RWPE2 (cell line): ENCODE measurements around the gene NSL1.

ENCODE experiments used
- ATAC-seq: fragments of 200-7000 bp; cut with Tn5 transposase; 3 replicates; pipeline ENCODE4 v1.9.1; 2021; ENCODE audit warnings: low read depth
- DNase-seq: peaks from one replicate; pipeline ENCODE4 v3.0.0-alpha.2; 2020; ENCODE audit warnings: low spot score
- H3K27ac ChIP-seq: fragments of 450-650 bp; 2 replicates; pipeline ENCODE4 v1.5.1; 2017; ENCODE audit warnings: mild to moderate bottlenecking; ENCODE audit not compliant: poor library complexity, severe bottlenecking
- H3K27me3 ChIP-seq: fragments of 250-450 bp; sonication (Bioruptor Pico); 2 replicates; pipeline ENCODE4 v1.5.1; 2021; ENCODE audit warnings: mild to moderate bottlenecking, moderate library complexity; ENCODE audit not compliant: insufficient read depth, poor library complexity, severe bottlenecking
- H3K36me3 ChIP-seq: fragments of 250-450 bp; sonication (Bioruptor Pico); 2 replicates; pipeline ENCODE4 v1.5.1; 2020; ENCODE audit warnings: low read depth, mild to moderate bottlenecking, moderate library complexity
- H3K4me1 ChIP-seq: fragments of 250-450 bp; sonication (Bioruptor Pico); 2 replicates; pipeline ENCODE4 v1.5.1; 2021; ENCODE audit warnings: mild to moderate bottlenecking, moderate library complexity; ENCODE audit not compliant: insufficient read depth, poor library complexity, severe bottlenecking
- H3K4me3 ChIP-seq: fragments of 250-450 bp; sonication (Bioruptor Pico); 2 replicates; pipeline ENCODE4 v1.5.1; 2021; ENCODE audit warnings: mild to moderate bottlenecking, moderate library complexity; ENCODE audit not compliant: severe bottlenecking
- H3K9me3 ChIP-seq: fragments of 250-450 bp; sonication (Bioruptor Pico); 2 replicates; pipeline ENCODE4 v1.5.1; 2021; ENCODE audit warnings: mild to moderate bottlenecking, moderate library complexity; ENCODE audit not compliant: severe bottlenecking
- TF ChIP-seq, protein P1 (sequence below): fragments of 450-650 bp; IDR thresholded peaks from one replicate; pipeline ENCODE4 v1.5.1; 2017; ENCODE audit warnings: mild to moderate bottlenecking, moderate library complexity; ENCODE audit not compliant: poor library complexity, severe bottlenecking

NSL1 gene

DNA sequence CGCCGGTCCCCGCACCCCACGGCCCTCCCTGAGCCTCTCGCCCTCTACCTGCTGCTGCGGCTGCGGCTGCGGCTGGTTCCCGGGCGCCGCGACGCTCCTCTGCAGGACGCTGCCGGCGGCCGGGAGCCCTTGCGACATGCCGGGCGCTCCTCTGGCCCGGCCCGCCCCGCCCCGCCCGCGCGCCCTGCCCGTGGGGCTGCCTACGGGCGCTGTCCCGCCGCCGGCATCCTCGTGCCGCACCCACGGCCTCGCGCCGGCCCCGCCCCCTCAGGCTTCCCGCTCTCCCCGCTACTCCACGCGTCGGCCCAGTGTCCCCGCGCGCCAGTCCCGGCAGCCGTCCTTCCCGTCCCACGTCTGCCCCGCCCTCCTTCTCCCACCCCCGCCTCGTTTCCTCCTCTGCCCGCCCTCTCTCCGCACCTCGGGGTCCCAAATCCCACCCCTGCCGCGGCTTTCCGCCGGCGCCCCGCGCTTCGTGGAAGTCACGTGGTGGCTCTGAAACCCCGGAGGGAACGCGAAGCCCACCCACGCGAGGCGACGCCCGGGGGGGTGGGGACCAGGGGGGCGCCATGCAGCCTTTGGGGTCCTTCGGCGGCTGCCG lies 91.9 kb downstream of the NSL1 start, which contains the start of gene BATF3:
TSS of gene BATF3 (minus strand) at position 216 of the 598 bp plus-strand sequence. CDS start at position 138, 78 bp downstream.
- Histone ChIP-seq H3K9me3 (no peaks in the 10 kb centered on the region), H3K27me3 (peaks cover 38% of the 10 kb centered on the region), H3K36me3 (no peaks in the 10 kb centered on the region), H3K4me1 (no peaks in the 10 kb centered on the region), H3K27ac (no peak within 1 kb of the TSS), H3K4me3 (peak within 1 kb of the TSS; percentile 35)
- DNase-seq (no peak), ATAC-seq (peak; percentile 46)
- TF ChIP-seq, protein P1, sequence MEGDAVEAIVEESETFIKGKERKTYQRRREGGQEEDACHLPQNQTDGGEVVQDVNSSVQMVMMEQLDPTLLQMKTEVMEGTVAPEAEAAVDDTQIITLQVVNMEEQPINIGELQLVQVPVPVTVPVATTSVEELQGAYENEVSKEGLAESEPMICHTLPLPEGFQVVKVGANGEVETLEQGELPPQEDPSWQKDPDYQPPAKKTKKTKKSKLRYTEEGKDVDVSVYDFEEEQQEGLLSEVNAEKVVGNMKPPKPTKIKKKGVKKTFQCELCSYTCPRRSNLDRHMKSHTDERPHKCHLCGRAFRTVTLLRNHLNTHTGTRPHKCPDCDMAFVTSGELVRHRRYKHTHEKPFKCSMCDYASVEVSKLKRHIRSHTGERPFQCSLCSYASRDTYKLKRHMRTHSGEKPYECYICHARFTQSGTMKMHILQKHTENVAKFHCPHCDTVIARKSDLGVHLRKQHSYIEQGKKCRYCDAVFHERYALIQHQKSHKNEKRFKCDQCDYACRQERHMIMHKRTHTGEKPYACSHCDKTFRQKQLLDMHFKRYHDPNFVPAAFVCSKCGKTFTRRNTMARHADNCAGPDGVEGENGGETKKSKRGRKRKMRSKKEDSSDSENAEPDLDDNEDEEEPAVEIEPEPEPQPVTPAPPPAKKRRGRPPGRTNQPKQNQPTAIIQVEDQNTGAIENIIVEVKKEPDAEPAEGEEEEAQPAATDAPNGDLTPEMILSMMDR, result no peak

DNA sequence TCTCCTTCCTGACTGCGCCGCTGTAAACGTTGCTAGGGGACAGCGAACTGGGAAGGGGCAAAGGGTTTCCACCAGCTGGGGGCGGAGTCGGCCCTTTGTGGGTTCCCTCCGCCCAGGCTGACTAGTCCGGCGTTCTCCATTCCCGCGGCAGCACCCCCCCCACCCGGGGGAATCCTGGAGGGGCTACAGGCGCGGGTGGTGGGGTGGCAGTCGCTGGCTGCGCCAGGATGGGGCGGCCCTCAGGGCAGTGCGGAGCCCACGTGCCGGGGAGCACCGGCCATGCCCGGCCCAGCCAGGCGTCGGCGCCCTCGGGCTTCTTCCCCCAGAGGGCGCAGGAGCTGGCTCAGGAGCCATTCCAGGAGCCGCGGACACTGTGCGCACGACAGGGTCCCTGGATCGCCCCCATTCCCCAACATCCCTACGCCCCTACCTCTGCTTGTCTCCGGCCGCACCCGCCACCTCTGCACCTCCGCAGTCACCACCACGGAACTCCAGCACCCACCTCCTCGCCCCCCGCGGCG lies 92.4 kb downstream of the NSL1 start:
- H3K9me3 ChIP-seq, result no peaks in the 10 kb centered on the region
- H3K4me3 ChIP-seq, result peak overlapping the region; percentile 35
- TF ChIP-seq, protein P1, result peak; percentile 29
- ATAC-seq, result peak; percentile 75
- DNase-seq, result no peak
- H3K27ac ChIP-seq, result no peak overlapping the region
- no peaks in the 10 kb centered on the region for H3K4me1 ChIP-seq
- peaks cover 38% of the 10 kb centered on the region for H3K27me3 ChIP-seq
- H3K36me3 ChIP-seq, result no peaks in the 10 kb centered on the region

- no peak for DNase-seq
- no peak for ATAC-seq
- H3K4me3 ChIP-seq, result peak overlapping the region; percentile 35
- TF ChIP-seq, protein P1, result no peak
- H3K9me3 ChIP-seq, result no peaks in the 10 kb centered on the region
- no peak overlapping the region for H3K27ac ChIP-seq
- no peaks in the 10 kb centered on the region for H3K36me3 ChIP-seq
- no peaks in the 10 kb centered on the region for H3K4me1 ChIP-seq
- H3K27me3 ChIP-seq, result peaks cover 38% of the 10 kb centered on the region
These were observed 93.0 kb downstream of the NSL1 start for GRCh38 chr1:212698467-212699103.

- no peaks in the 10 kb centered on the region for H3K4me1 ChIP-seq
- H3K36me3 ChIP-seq, result no peaks in the 10 kb centered on the region
- DNase-seq (no peak), ATAC-seq (no peak)
- H3K4me3 ChIP-seq, result no peak overlapping the region
- no peaks in the 10 kb centered on the region for H3K9me3 ChIP-seq
- peaks cover 38% of the 10 kb centered on the region for H3K27me3 ChIP-seq
- no peak overlapping the region for H3K27ac ChIP-seq
- TF ChIP-seq, protein P1, result no peak
These were observed 94.8 kb downstream of the NSL1 start for GRCh38 chr1:212696721-212697331.
